Measurements from ENCODE around the gene IQCE. TPM values are rescaled to one million over a fixed set of nuclear protein-coding genes. Genes with fewer than 3 reads are reported as not detected.

The IQCE gene
- total RNA-seq, 1 experiment from 2014 or later: 21.4 TPM

DNA sequence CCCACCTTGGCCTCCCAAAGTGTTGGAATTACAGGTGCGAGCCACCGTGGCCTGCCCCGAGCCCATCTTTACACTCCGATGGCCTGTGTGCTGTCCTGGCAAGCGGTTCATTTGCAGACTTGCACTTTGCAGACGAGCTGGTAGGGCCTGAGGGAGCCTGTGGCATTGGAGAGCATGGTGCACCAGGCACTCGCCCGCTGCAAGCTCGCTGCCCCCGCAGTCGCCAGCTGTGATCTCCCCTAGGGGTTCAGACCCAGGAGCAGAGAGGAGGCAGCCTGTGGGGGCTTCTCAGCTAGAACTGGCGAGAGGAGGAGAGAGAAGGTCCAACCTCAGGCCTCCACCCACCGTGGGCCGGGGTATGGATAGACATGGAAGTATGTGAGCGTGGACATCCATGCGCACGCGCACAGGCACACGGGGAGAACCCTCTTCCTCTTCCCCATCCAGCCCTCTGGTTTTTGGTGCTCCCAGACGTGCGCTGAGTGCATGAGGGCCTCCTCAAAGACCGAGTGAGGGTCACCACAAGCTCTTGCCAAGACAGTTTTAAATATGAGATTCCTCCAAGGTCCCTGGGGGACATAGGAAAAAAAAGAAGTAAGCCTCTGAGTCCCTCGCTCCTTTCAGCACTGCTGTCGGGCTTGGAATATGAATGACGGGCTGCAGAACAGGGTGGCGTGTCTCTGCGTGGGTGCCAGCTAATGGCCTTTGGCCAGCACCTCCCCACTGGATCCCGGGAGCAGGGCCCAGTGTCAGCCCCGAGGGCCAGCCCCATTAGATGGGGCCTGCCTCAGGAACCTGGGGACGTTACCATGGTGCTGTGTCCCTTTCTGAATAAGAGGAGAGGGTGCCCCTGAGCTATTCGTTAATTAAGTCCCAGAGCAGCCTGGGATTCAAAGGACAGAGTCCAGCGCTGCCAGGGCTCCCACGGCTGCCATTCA lies 57.9 kb downstream of the IQCE start:
- H3K9me2 ChIP-seq (ENCODE audit: insufficient read depth): no peaks in the 10 kb centered on the region
- no peaks in the 10 kb centered on the region for H3K36me3 ChIP-seq (ENCODE audit: control insufficient read depth in 1 of 2, insufficient read depth in 2 of 2, low read length in 2 of 2)
- H3K27ac ChIP-seq (ENCODE audit: low read depth, low read length): no peak overlapping the region
- RAD21 ChIA-PET (ENCODE audit: low non-redundant PET in 1 of 2, low total read pairs in 2 of 2, uncharacterized antibody in 2 of 2, unreplicated experiment in 2 of 2): no interaction called here
- H3K4me2 ChIP-seq (ENCODE audit: low read length): no peak overlapping the region
- no peaks in the 10 kb centered on the region for H3K27me3 ChIP-seq (ENCODE audit: insufficient read depth, low read length)
- BruUV-seq (replicated peaks): no TSS peak
- peaks cover 3 to 11% of the 10 kb centered on the region in 2 experiments; a peak in 3 of 4 replicates for H3K4me1 ChIP-seq (ENCODE audit: control insufficient read depth in 1 of 2, insufficient read depth in 2 of 2, low read length in 2 of 2)
- no peaks in the 10 kb centered on the region for H3K79me2 ChIP-seq (ENCODE audit: insufficient read depth, low read length)
- H2AFZ ChIP-seq (ENCODE audit: low read depth, low read length, poor library complexity, severe bottlenecking): no peak overlapping the region
- ATAC-seq (no peak), DNase-seq (ENCODE audit: low read depth, low spot score) (no peak)
- H3K9ac ChIP-seq (ENCODE audit: low read length): no peak overlapping the region
- no peaks in the 10 kb centered on the region for H3K9me3 ChIP-seq (ENCODE audit: control insufficient read depth in 1 of 2, insufficient read depth in 1 of 2, low read depth in 1 of 2, low read length in 2 of 2)
- POLR2A ChIA-PET: no interaction called here
- CTCF ChIA-PET: no interaction called here
- H3K4me3 ChIP-seq (replicated peaks in 1 of 2; ENCODE audit: low read depth in 1 of 2, low read length in 2 of 2): no peak overlapping the region
- intact Hi-C loops (cut with micrococcal nuclease): no loop called here
- no peaks in the 10 kb centered on the region for H4K20me1 ChIP-seq (ENCODE audit: insufficient read depth)
- no peak for TF ChIP-seq MAX (IDR thresholded peaks at IDR 0.05)
- TF ChIP-seq SP1 (IDR thresholded peaks at IDR 0.05; ENCODE audit: low read depth): no peak
- TF ChIP-seq CBX3 (IDR thresholded peaks at IDR 0.05; ENCODE audit: low read depth): no peak

GRCh38 chr7:2617325-2617905 lies 58.6 kb downstream of the IQCE start:
- no peak for ATAC-seq
- CTCF ChIA-PET: no interaction called here
- TF ChIP-seq POLR2A (IDR thresholded peaks at IDR 0.05; ENCODE audit: borderline replicate concordance, extremely low read depth, insufficient read depth, insufficient read length) (no peak), CEBPB (IDR thresholded peaks at IDR 0.05; ENCODE audit: low read depth) (no peak), EZH2 (IDR thresholded peaks at IDR 0.05) (no peak), JUND (IDR thresholded peaks at IDR 0.05) (no peak), MAX (IDR thresholded peaks at IDR 0.05) (no peak), ZNF274 (IDR thresholded peaks at IDR 0.05; ENCODE audit: low read depth, low read length) (no peak), CBX3 (IDR thresholded peaks at IDR 0.05; ENCODE audit: low read depth) (no peak), ELF1 (IDR thresholded peaks at IDR 0.05; ENCODE audit: borderline replicate concordance, low read depth) (no peak)

More at GRCh38 chr7:2617325-2617905, 58.6 kb downstream of the IQCE start:
- no peaks in the 10 kb centered on the region for H3K9me2 ChIP-seq (ENCODE audit: insufficient read depth)
- no peak overlapping the region for H3K27ac ChIP-seq (ENCODE audit: low read depth, low read length)
- H3K4me2 ChIP-seq (ENCODE audit: low read length): no peak overlapping the region
- ChIA-PET POLR2A (no interaction called here), RAD21 (ENCODE audit: low non-redundant PET in 1 of 2, low total read pairs in 2 of 2, uncharacterized antibody in 2 of 2, unreplicated experiment in 2 of 2) (no interaction called here)
- no peaks in the 10 kb centered on the region for H3K79me2 ChIP-seq (ENCODE audit: insufficient read depth, low read length)
- no peaks in the 10 kb centered on the region for H4K20me1 ChIP-seq (ENCODE audit: insufficient read depth)
- no peak overlapping the region for H3K4me3 ChIP-seq (replicated peaks in 1 of 2; ENCODE audit: low read depth in 1 of 2, low read length in 2 of 2)
- H3K36me3 ChIP-seq (ENCODE audit: control insufficient read depth in 1 of 2, insufficient read depth in 2 of 2, low read length in 2 of 2): no peaks in the 10 kb centered on the region
- no peak overlapping the region for H3K9ac ChIP-seq (ENCODE audit: low read length)
- H2AFZ ChIP-seq (ENCODE audit: low read depth, low read length, poor library complexity, severe bottlenecking): no peak overlapping the region
- peaks cover 3 to 7% of the 10 kb centered on the region in 2 experiments; a peak in 3 of 4 replicates for H3K4me1 ChIP-seq (ENCODE audit: control insufficient read depth in 1 of 2, insufficient read depth in 2 of 2, low read length in 2 of 2)
- H3K27me3 ChIP-seq (ENCODE audit: insufficient read depth, low read length): no peaks in the 10 kb centered on the region
- intact Hi-C loops (cut with micrococcal nuclease): no loop called here
- no TSS peak for BruUV-seq (replicated peaks)
- H3K9me3 ChIP-seq (ENCODE audit: control insufficient read depth in 1 of 2, insufficient read depth in 1 of 2, low read depth in 1 of 2, low read length in 2 of 2): no peaks in the 10 kb centered on the region
- no peak for DNase-seq (ENCODE audit: low read depth, low spot score)
